ENCODE data around the gene LUC7L. TPM values are rescaled to one million over a fixed set of nuclear protein-coding genes. Genes with fewer than 3 reads are reported as not detected.
A peak's percentile ranks its signal among the peaks of the same experiment; 100 is the strongest.

LUC7L gene
- polyA plus RNA-seq, 2 of the 4 experiments (the other 2 are of a cell fraction): 51.6 to 67.6 TPM

- no peak for FAIRE-seq
- 67% methylated on average over 6 of the region's 6 CpGs for WGBS (ENCODE audit: missing lambda C conversion rate)
- CTCF ChIA-PET: interaction anchor here (1.0 to 7.7 kb wide), 8 partner anchors 13 to 193 kb away, joined by 3 to 88 read pairs (median 8); partner anchors contain the start of gene HBQ1
Measured at GRCh38 chr16:168424-168823, 60.8 kb downstream of the LUC7L start.

GRCh38 chr16:167122-167690 is 62.0 kb downstream of the LUC7L start:
- FAIRE-seq: no peak

More at GRCh38 chr16:168424-168823, 60.8 kb downstream of the LUC7L start:
- no peak overlapping the region for H3K4me2 ChIP-seq
- no peak overlapping the region for H3K4me3 ChIP-seq
- POLR2A ChIA-PET: no interaction called here
- H3K27ac ChIP-seq: no peak overlapping the region
- no peaks in the 10 kb centered on the region for H3K9me3 ChIP-seq
- ATAC-seq (no peak), DNase-seq (ENCODE audit: low read depth in 1 of 2, low spot score in 1 of 2) (no peak)
- H3K4me1 ChIP-seq: peaks cover 13% of the 10 kb centered on the region
- no peak for TF ChIP-seq ELK1 (IDR thresholded peaks at IDR 0.05; ENCODE audit: low read depth, low read length)
- no peak for TF ChIP-seq RCOR1 (IDR thresholded peaks at IDR 0.05; ENCODE audit: low read depth, low read length)
- TF ChIP-seq RAD21 (conservative IDR thresholded peaks at IDR 0.05 in 1 of 2, IDR thresholded peaks at IDR 0.05 in 1 of 2): no peak
- TF ChIP-seq POLR2A (IDR thresholded peaks at IDR 0.05; ENCODE audit: low read length): no peak
- TF ChIP-seq NPAS2 (CRISPR knock-in tag; IDR thresholded peaks at IDR 0.05; ENCODE audit: borderline replicate concordance): no peak
- no peak for TF ChIP-seq ESRRA (IDR thresholded peaks at IDR 0.05; ENCODE audit: borderline replicate concordance, low read length)

GRCh38 chr16:166375-167121 is 62.7 kb downstream of the LUC7L start:
- FAIRE-seq (no peak), ATAC-seq (no peak)

More at GRCh38 chr16:167122-167690, 62.0 kb downstream of the LUC7L start:
- H3K4me3 ChIP-seq: no peak overlapping the region
- no peak for TF ChIP-seq PBX3 (IDR thresholded peaks at IDR 0.05)
- TF ChIP-seq CHD4 (IDR thresholded peaks at IDR 0.05; ENCODE audit: borderline replicate concordance): no peak
- TF ChIP-seq HMGXB4 (CRISPR knock-in tag; IDR thresholded peaks at IDR 0.05; ENCODE audit: borderline replicate concordance): no peak
- no peak for TF ChIP-seq RARB (CRISPR knock-in tag; IDR thresholded peaks at IDR 0.05)
- ChIA-PET CTCF (interaction anchor here (1.1 to 7.7 kb wide), 6 partner anchors 14 to 195 kb away, joined by 3 to 88 read pairs (median 6); partner anchors contain the start of gene HBQ1), POLR2A (no interaction called here)
- 56% methylated on average over 10 of the region's 11 CpGs for WGBS (ENCODE audit: missing lambda C conversion rate)
- H3K9me3 ChIP-seq: no peaks in the 10 kb centered on the region
- H3K4me2 ChIP-seq: no peak overlapping the region
- no peak for ATAC-seq
- no peak overlapping the region for H3K27ac ChIP-seq
- DNase-seq (ENCODE audit: low read depth in 1 of 2, low spot score in 1 of 2): no peak
- peaks cover 13% of the 10 kb centered on the region for H3K4me1 ChIP-seq

More at GRCh38 chr16:166375-167121, 62.7 kb downstream of the LUC7L start:
- no peak for DNase-seq (ENCODE audit: low read depth in 1 of 2, low spot score in 1 of 2)
- Histone ChIP-seq H3K4me2 (peak overlapping the region; percentile 100), H3K4me1 (peaks cover 13% of the 10 kb centered on the region), H3K27ac (no peak overlapping the region), H3K4me3 (no peak overlapping the region), H3K9me3 (no peaks in the 10 kb centered on the region)
- ChIA-PET POLR2A (no interaction called here), CTCF (interaction anchor here (1.1 to 7.7 kb wide), 5 partner anchors 15 to 101 kb away, joined by 3 to 88 read pairs (median 6); partner anchors contain the start of gene HBQ1)
- WGBS (ENCODE audit: missing lambda C conversion rate): 81% methylated on average over 25 of the region's 45 CpGs
- no peak for TF ChIP-seq PBX3 (IDR thresholded peaks at IDR 0.05)
- TF ChIP-seq MAFK (IDR thresholded peaks at IDR 0.05; ENCODE audit: partially characterized antibody): no peak
- no peak for TF ChIP-seq CHD4 (IDR thresholded peaks at IDR 0.05; ENCODE audit: borderline replicate concordance)
- TF ChIP-seq BHLHE40 (IDR thresholded peaks at IDR 0.05; ENCODE audit: low read depth, low read length): no peak
- TF ChIP-seq HOXB5 (CRISPR knock-in tag; IDR thresholded peaks at IDR 0.05): no peak
- TF ChIP-seq MAX (IDR thresholded peaks at IDR 0.05): no peak
- TF ChIP-seq EHMT2 (IDR thresholded peaks at IDR 0.05; ENCODE audit: low read depth): no peak
- no peak for TF ChIP-seq KDM1A (IDR thresholded peaks at IDR 0.05; ENCODE audit: low read depth)
- no peak for TF ChIP-seq POLR2A (IDR thresholded peaks at IDR 0.05; ENCODE audit: low read length)
- TF ChIP-seq JUNB (IDR thresholded peaks at IDR 0.05): no peak
- TF ChIP-seq JUN (IDR thresholded peaks at IDR 0.05): no peak
- TF ChIP-seq CBX8 (IDR thresholded peaks at IDR 0.05): no peak
- no peak for TF ChIP-seq FOSB (CRISPR knock-in tag; IDR thresholded peaks at IDR 0.05)
- no peak for TF ChIP-seq KDM5A (IDR thresholded peaks at IDR 0.05)
- no peak for TF ChIP-seq EP300 (IDR thresholded peaks at IDR 0.05)
